Measurements from ENCODE around the gene FER1L5.

The FER1L5 gene

DNA sequence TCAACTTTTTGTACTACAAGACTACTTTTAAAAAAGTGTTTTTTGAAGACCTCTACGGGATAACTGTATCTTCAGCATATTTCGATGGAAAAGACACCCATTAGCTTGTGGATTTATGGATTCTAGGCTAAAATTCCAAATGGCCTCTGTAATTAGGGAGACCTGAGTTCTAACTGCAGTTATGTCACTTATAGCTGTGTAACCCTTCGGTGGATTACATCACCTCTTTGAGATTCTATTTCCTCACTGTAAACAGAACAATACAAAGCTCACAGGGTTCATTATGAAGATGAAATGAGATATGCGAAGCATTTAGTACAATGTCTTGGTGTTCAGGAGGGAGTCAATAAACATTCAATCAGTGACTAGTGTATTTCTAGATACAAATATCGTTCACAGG, 73.1 kb downstream of the FER1L5 start:
- no peak overlapping the region for H3K4me3 ChIP-seq (ENCODE audit: low read depth, low read length)

DNA sequence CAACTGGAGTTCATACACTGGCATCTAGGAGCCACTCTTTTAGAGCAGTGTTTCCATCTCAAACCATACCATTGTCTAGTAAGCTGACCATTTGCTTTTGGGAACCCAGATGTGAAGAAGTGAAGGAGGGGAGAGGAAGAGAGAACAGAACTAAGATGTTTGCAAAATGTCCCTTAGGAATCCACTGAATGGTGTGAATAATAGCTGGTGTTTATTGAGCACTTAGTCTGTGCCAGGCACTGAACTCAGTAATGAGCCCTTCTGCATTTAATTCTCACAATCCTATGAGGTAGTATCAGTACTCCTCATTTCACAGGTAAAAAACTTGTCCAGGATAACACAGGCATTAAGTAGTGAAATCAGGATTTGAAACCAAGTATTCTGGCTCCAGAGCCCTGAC, 73.8 kb downstream of the FER1L5 start:
- TF ChIP-seq, protein P1, sequence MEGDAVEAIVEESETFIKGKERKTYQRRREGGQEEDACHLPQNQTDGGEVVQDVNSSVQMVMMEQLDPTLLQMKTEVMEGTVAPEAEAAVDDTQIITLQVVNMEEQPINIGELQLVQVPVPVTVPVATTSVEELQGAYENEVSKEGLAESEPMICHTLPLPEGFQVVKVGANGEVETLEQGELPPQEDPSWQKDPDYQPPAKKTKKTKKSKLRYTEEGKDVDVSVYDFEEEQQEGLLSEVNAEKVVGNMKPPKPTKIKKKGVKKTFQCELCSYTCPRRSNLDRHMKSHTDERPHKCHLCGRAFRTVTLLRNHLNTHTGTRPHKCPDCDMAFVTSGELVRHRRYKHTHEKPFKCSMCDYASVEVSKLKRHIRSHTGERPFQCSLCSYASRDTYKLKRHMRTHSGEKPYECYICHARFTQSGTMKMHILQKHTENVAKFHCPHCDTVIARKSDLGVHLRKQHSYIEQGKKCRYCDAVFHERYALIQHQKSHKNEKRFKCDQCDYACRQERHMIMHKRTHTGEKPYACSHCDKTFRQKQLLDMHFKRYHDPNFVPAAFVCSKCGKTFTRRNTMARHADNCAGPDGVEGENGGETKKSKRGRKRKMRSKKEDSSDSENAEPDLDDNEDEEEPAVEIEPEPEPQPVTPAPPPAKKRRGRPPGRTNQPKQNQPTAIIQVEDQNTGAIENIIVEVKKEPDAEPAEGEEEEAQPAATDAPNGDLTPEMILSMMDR (IDR thresholded peaks at IDR 0.05; ENCODE audit: low read depth, low read length) = no peak
- no peak overlapping the region for H3K4me3 ChIP-seq (ENCODE audit: low read depth, low read length)

More for the DNA sequence above, 73.1 kb downstream of the FER1L5 start:
- TF ChIP-seq, protein P1 (IDR thresholded peaks at IDR 0.05; ENCODE audit: low read depth, low read length) = no peak

DNA sequence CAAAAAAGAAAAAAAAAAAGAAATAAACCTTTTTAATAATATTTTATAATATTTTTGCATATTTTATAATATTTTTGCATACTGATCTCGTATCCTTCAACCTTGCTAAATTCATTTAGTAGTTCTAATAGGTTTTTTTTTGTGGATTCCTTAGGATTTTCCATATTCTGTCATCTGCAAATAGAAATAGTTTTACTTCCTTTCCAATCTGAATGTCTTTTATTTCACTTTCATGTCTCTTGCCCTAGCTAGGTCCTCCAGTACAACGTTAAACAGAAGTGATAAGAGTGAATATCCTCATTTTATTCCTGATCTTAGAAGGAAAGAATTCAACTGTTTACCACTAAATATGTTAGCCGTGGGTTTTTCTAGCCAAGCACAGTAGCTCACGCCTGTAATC, 83.6 kb downstream of the FER1L5 start:
- TF ChIP-seq, protein P1 (IDR thresholded peaks at IDR 0.05; ENCODE audit: low read depth, low read length) = no peak
- no peak overlapping the region for H3K4me3 ChIP-seq (ENCODE audit: low read depth, low read length)

DNA sequence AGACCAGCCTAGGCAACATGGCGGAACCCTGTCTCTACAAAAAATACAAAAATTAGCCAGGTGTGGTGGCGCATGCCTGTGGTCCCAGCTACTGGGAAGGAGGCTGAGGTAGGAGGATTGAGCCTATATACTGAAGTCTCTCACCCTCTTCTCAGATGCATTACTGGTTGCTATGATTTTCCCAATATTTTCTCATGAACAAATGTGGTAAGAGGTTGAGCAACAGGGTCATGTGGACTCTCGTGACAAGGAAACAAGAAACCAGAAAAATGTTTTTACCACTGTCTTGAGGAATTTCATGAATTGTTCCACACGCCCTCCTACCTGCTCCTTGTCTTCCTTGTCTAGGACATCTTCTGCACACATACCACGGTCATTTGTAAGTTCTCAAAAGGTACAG, 84.9 kb downstream of the FER1L5 start:
- H3K4me3 ChIP-seq (ENCODE audit: low read depth, low read length) = no peak overlapping the region
- TF ChIP-seq, protein P1 (IDR thresholded peaks at IDR 0.05; ENCODE audit: low read depth, low read length) = no peak

DNA sequence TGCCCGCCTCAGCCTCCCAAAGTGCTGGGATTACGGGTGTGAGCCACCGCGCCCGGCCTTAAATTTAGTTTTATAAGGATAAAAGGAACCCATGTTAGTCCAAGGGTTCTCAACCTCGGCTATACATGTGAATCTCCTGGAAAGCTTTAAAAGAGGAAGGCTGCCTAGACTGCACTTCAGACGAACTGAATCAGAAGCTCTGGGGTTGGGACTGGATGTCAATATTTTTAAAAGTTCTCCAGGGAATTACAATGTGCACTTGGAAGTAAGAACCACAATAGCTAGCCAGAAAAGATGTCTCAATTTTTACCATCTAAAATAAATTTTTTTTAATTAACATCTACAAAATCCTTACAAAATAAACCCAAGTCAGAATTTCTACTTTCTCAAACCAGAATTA, 87.2 kb downstream of the FER1L5 start:
- no peak overlapping the region for H3K4me3 ChIP-seq (ENCODE audit: low read depth, low read length)
- TF ChIP-seq, protein P1 (IDR thresholded peaks at IDR 0.05; ENCODE audit: low read depth, low read length) = no peak

DNA sequence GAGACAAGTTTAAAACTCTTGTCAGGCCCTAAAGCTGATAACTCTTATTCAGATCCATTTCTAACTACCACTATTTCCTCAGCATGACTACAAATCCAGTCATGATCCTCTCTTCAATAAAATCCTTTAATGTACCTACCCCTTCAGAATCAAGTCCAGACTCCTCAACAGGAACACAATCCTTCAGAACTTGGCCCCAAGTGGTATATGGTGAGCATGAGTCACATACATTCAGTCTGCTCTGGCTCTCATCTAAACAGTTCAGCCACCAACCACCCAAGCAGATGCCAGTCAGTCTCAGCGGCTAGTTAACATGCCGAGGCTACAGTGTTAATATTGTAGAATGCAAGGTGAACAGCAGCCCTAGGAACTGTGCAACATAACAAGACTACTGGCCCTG, 87.6 kb downstream of the FER1L5 start:
- TF ChIP-seq, protein P1 (IDR thresholded peaks at IDR 0.05; ENCODE audit: low read depth, low read length) = no peak
- H3K4me3 ChIP-seq (ENCODE audit: low read depth, low read length) = no peak overlapping the region

DNA sequence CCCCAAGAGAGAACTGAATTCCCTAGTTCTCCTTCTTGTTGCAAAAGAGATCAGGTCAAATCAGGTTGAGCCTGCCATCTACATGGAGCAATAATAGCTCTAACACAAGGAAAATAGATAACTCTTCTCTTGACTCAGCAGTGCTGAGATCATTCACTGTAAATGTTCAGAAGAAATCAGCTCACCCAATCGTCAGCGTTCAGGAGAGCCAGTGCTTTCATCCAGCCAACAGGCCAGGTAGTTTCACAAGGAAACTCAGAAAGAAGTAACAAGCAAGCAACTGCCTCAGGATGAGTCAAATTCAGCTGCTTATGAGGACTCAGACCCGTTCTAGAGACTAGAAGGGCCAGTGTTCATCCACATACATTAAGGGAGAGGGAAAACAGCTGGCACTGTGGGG, 91.4 kb downstream of the FER1L5 start:
- TF ChIP-seq, protein P1 (IDR thresholded peaks at IDR 0.05; ENCODE audit: low read depth, low read length) = no peak
- no peak overlapping the region for H3K4me3 ChIP-seq (ENCODE audit: low read depth, low read length)

Measured in WI38 (cell line).